Common myeloid progenitor, CD34-positive (primary cell): ENCODE data around the gene TRIM66.

ENCODE experiments used
- CTCF ChIA-PET: fragments of 350-600 bp; sonication (Branson Sonifier 250); formaldehyde crosslinking; loops from one replicate; lab custom pipeline; 2021; ENCODE audit warnings: antibody characterized with exemption; lab: Charles Lee
- POLR2A ChIA-PET: fragments of 350-600 bp; sonication (Branson Sonifier 250); formaldehyde crosslinking; loops from one replicate; lab custom pipeline; 2021; ENCODE audit warnings: antibody characterized with exemption; lab: Charles Lee
- DNase-seq, 3 donors: peaks; one replicate each; pipeline versions ENCODE4 v3.0.0 to v3.0.0-alpha.2; 2013
- H3K27ac ChIP-seq, 2 experiments: 1 replicate in 1 of 2; 2 replicates in 1 of 2; pipeline ENCODE4 v1.7.0; 2013; ENCODE audit warnings: inconsistent platforms in 2 of 2, low read length in 2 of 2, mild to moderate bottlenecking in 2 of 2, low read depth in 1 of 2, moderate library complexity in 1 of 2; ENCODE audit not compliant: severe bottlenecking in 2 of 2, insufficient read depth in 1 of 2, poor library complexity in 1 of 2
- H3K27me3 ChIP-seq, 5 experiments: replicated peaks in 2 of 5; 1 replicate in 3 of 5; 2 replicates in 2 of 5; pipeline versions ENCODE4 v1.6.1 to v1.7.0; 2013; ENCODE audit warnings: low read length in 4 of 5, mild to moderate bottlenecking in 2 of 5, moderate library complexity in 2 of 5, inconsistent platforms in 1 of 5; ENCODE audit not compliant: insufficient read depth in 5 of 5, control insufficient read depth in 4 of 5
- H3K36me3 ChIP-seq, 4 experiments: 1 replicate in 2 of 4; 2 replicates in 2 of 4; pipeline versions ENCODE4 v1.6.1 to v1.7.0; 2013; ENCODE audit warnings: low read length in 3 of 4, control low read depth in 1 of 4, mild to moderate bottlenecking in 1 of 4; ENCODE audit not compliant: control insufficient read depth in 4 of 4, insufficient read depth in 4 of 4
- H3K4me1 ChIP-seq, 4 experiments: 1 replicate in 3 of 4; 2 replicates in 1 of 4; pipeline versions ENCODE4 v1.6.1 to v1.7.1; 2013; ENCODE audit warnings: low read length in 3 of 4, mild to moderate bottlenecking in 3 of 4, control low read depth in 1 of 4, inconsistent platforms in 1 of 4, moderate library complexity in 1 of 4; ENCODE audit not compliant: control insufficient read depth in 4 of 4, insufficient read depth in 4 of 4; ENCODE audit errors: control extremely low read depth in 1 of 4
- H3K4me3 ChIP-seq, 7 experiments: 1 replicate in 4 of 7; 2 replicates in 3 of 7; pipeline versions ENCODE4 v1.5.1 to v1.7.0; 2013; ENCODE audit warnings: mild to moderate bottlenecking in 7 of 7, low read length in 6 of 7, moderate library complexity in 6 of 7, inconsistent platforms in 2 of 7, low read depth in 2 of 7, control low read depth in 1 of 7; ENCODE audit not compliant: insufficient read depth in 4 of 7, control insufficient read depth in 1 of 7; ENCODE audit errors: extremely low read depth in 1 of 7
- H3K9me3 ChIP-seq, 5 experiments: 1 replicate in 4 of 5; 2 replicates in 1 of 5; pipeline versions ENCODE4 v1.6.1 to v1.7.1; 2013; ENCODE audit warnings: low read length in 4 of 5, mild to moderate bottlenecking in 2 of 5, inconsistent platforms in 1 of 5, low read depth in 1 of 5, moderate library complexity in 1 of 5; ENCODE audit not compliant: control insufficient read depth in 4 of 5, insufficient read depth in 2 of 5; ENCODE audit errors: control extremely low read depth in 1 of 5
- WGBS: methylation state at CpG from one replicate; pipeline ENCODE4 v1.1.5; 2013; ENCODE audit not compliant: insufficient coverage; 5-methylcytosine and 5-hydroxymethylcytosine counted together

The TRIM66 gene

GRCh38 chr11:8624698-8625097 lies 57.8 kb downstream of the TRIM66 start:
- Histone ChIP-seq H3K27me3 (no peaks in the 10 kb centered on the region), H3K4me3 (no peak overlapping the region), H3K9me3 (no peaks in the 10 kb centered on the region), H3K4me1 (no peaks in the 10 kb centered on the region), H3K27ac (no peak overlapping the region), H3K36me3 (peaks cover 8 to 37% (median 30%) of the 10 kb centered on the region in 4 experiments)
- CTCF ChIA-PET = no interaction called here
- 95% methylated on average over 2 of the region's 2 CpGs for WGBS
- DNase-seq = no peak
- POLR2A ChIA-PET = no interaction called here

- DNase-seq = no peak
- Histone ChIP-seq H3K36me3 (peaks cover 10 to 57% (median 42%) of the 10 kb centered on the region in 4 experiments), H3K4me1 (no peaks in the 10 kb centered on the region), H3K27me3 (no peaks in the 10 kb centered on the region), H3K4me3 (no peak overlapping the region), H3K9me3 (no peaks in the 10 kb centered on the region), H3K27ac (no peak overlapping the region)
- POLR2A ChIA-PET = no interaction called here
- CTCF ChIA-PET = no interaction called here
- WGBS = 95% methylated on average over 3 of the region's 4 CpGs
These were observed 61.3 kb downstream of the TRIM66 start for GRCh38 chr11:8621147-8621546.

GRCh38 chr11:8617063-8617462 lies 65.4 kb downstream of the TRIM66 start:
- Histone ChIP-seq H3K4me3 (no peak overlapping the region), H3K36me3 (peaks cover 6 to 38% (median 25%) of the 10 kb centered on the region in 4 experiments)
- CTCF ChIA-PET = no interaction called here

GRCh38 chr11:8615291-8616032 lies 67.0 kb downstream of the TRIM66 start:
- H3K4me3 ChIP-seq = no peak overlapping the region
- H3K4me1 ChIP-seq = peaks cover 0 to 31% (median 3%) of the 10 kb centered on the region in 4 experiments
- no peak for DNase-seq
- ChIA-PET CTCF (no interaction called here), POLR2A (no interaction called here)
- H3K9me3 ChIP-seq = no peaks in the 10 kb centered on the region
- 98% methylated on average over 4 of the region's 4 CpGs for WGBS
- H3K27ac ChIP-seq = no peak overlapping the region
- no peaks in the 10 kb centered on the region for H3K27me3 ChIP-seq
- peaks cover 6 to 26% (median 16%) of the 10 kb centered on the region in 4 experiments for H3K36me3 ChIP-seq

More at GRCh38 chr11:8617063-8617462, 65.4 kb downstream of the TRIM66 start:
- 86% methylated on average over 1 of the region's 2 CpGs for WGBS
- peaks cover 0 to 16% (median 3%) of the 10 kb centered on the region in 4 experiments for H3K4me1 ChIP-seq
- POLR2A ChIA-PET = no interaction called here
- no peak overlapping the region for H3K27ac ChIP-seq
- H3K9me3 ChIP-seq = no peaks in the 10 kb centered on the region
- no peak for DNase-seq
- H3K27me3 ChIP-seq = no peaks in the 10 kb centered on the region

- POLR2A ChIA-PET = no interaction called here
- Histone ChIP-seq H3K36me3 (peaks cover 4 to 20% (median 13%) of the 10 kb centered on the region in 4 experiments), H3K27ac (no peak overlapping the region), H3K4me1 (peaks cover 0 to 39% (median 4%) of the 10 kb centered on the region in 4 experiments), H3K27me3 (no peaks in the 10 kb centered on the region), H3K4me3 (no peak overlapping the region), H3K9me3 (no peaks in the 10 kb centered on the region)
- WGBS = 100% methylated on average over 2 of the region's 4 CpGs
- CTCF ChIA-PET = no interaction called here
- no peak for DNase-seq
These were observed 68.0 kb downstream of the TRIM66 start for GRCh38 chr11:8614497-8614896.

- no peak for DNase-seq
- Histone ChIP-seq H3K4me1 (peaks cover 0 to 48% (median 4%) of the 10 kb centered on the region in 4 experiments), H3K27me3 (no peaks in the 10 kb centered on the region), H3K27ac (no peak overlapping the region), H3K9me3 (no peaks in the 10 kb centered on the region), H3K36me3 (peaks cover 0 to 14% (median 7%) of the 10 kb centered on the region in 4 experiments), H3K4me3 (peak overlapping the region in 1 of 7 experiments; percentile 4)
- WGBS = 100% methylated on average over 1 of the region's 1 CpG
- ChIA-PET CTCF (no interaction called here), POLR2A (interaction anchor here (1.2 kb wide), 1 partner anchor 225 kb away, joined by 7 read pairs; no protein-coding TSS in a partner anchor)
These were observed 69.4 kb downstream of the TRIM66 start for GRCh38 chr11:8613036-8613435.

GRCh38 chr11:8612522-8612921 lies 69.9 kb downstream of the TRIM66 start:
- Histone ChIP-seq H3K36me3 (peaks cover 0 to 13% (median 7%) of the 10 kb centered on the region in 4 experiments), H3K9me3 (no peaks in the 10 kb centered on the region), H3K27me3 (no peaks in the 10 kb centered on the region), H3K4me3 (no peak overlapping the region), H3K27ac (no peak overlapping the region), H3K4me1 (peaks cover 0 to 48% (median 4%) of the 10 kb centered on the region in 4 experiments)
- POLR2A ChIA-PET = interaction anchor here (1.2 kb wide), 1 partner anchor 225 kb away, joined by 7 read pairs; no protein-coding TSS in a partner anchor
- CTCF ChIA-PET = no interaction called here
- 85% methylated on average over 2 of the region's 5 CpGs for WGBS
- no peak for DNase-seq
